Fibroblast of lung (primary cell): ENCODE results near the gene DNAJB6. TPM values are rescaled to one million over a fixed set of nuclear protein-coding genes. Genes with fewer than 3 reads are reported as not detected.

Experiments used
- DNase-seq, 2 donors: peaks; one replicate each; pipeline versions ENCODE4 v3.0.0 to v3.0.0-alpha.2; 2010; ENCODE audit warnings: low read depth in 2 of 2
- H2AFZ ChIP-seq: 2 replicates; pipeline ENCODE4 v1.5.1; 2012; ENCODE audit warnings: low read length, control low read depth, inconsistent platforms
- H3K27ac ChIP-seq: 2 replicates; pipeline ENCODE4 v1.5.1; 2011; ENCODE audit warnings: low read length, control low read depth; ENCODE audit not compliant: insufficient read depth
- H3K27me3 ChIP-seq: 2 replicates; pipeline ENCODE4 v1.5.1; 2011; ENCODE audit warnings: mild to moderate bottlenecking, low read length; ENCODE audit not compliant: control insufficient read depth, insufficient read depth
- H3K36me3 ChIP-seq: 2 replicates; pipeline ENCODE4 v1.5.1; 2011; ENCODE audit warnings: low read length; ENCODE audit not compliant: control insufficient read depth, insufficient read depth
- H3K4me1 ChIP-seq: 2 replicates; pipeline ENCODE4 v1.5.1; 2011; ENCODE audit warnings: low read length; ENCODE audit not compliant: control insufficient read depth, insufficient read depth; ENCODE audit errors: extremely low read depth
- H3K4me2 ChIP-seq: 2 replicates; pipeline ENCODE4 v1.5.1; 2011; ENCODE audit warnings: low read length, control low read depth; ENCODE audit not compliant: insufficient read depth; ENCODE audit errors: extremely low read depth
- H3K4me3 ChIP-seq, 4 experiments: fragments of 200-600 bp in 1 of 4; sonication (generic) in 1 of 4; replicated peaks in 1 of 4; 2 replicates each; pipeline ENCODE4 v1.5.1; 2011 to 2016; ENCODE audit warnings: low read length in 4 of 4, low read depth in 3 of 4, mild to moderate bottlenecking in 3 of 4, control low read depth in 2 of 4, inconsistent platforms in 1 of 4, mixed read lengths in 1 of 4; ENCODE audit not compliant: insufficient read depth in 1 of 4; ENCODE audit errors: control extremely low read depth in 1 of 4
- H3K79me2 ChIP-seq: 2 replicates; pipeline ENCODE4 v1.5.1; 2012; ENCODE audit warnings: mild to moderate bottlenecking, low read length, inconsistent platforms; ENCODE audit not compliant: control insufficient read depth, insufficient read depth
- H3K9ac ChIP-seq: 2 replicates; pipeline ENCODE4 v1.5.1; 2011; ENCODE audit warnings: mild to moderate bottlenecking, low read length, control low read depth; ENCODE audit not compliant: insufficient read depth
- H3K9me3 ChIP-seq: 2 replicates; pipeline ENCODE4 v1.5.1; 2012; ENCODE audit warnings: low read depth, low read length; ENCODE audit not compliant: control insufficient read depth, insufficient read depth
- H4K20me1 ChIP-seq: 2 replicates; pipeline ENCODE4 v1.5.1; 2011; ENCODE audit warnings: low read length; ENCODE audit not compliant: control insufficient read depth, insufficient read depth; ENCODE audit errors: extremely low read depth
- EZH2 ChIP-seq: IDR thresholded peaks from 2 replicates; pipeline ENCODE4 v1.5.1; 2012; ENCODE audit warnings: low read length, control low read depth, mild to moderate bottlenecking; ENCODE audit errors: missing control alignments
- polyA plus RNA-seq, 2 donors: library from polyadenylated mRNA; depleted of rRNA in 1 of 2; stranded (reverse) in 1 of 2; unstranded in 1 of 2; fragments of >200 nt; gene quantifications; 2 replicates each; pipeline ENCODE4 v1.2.1, GENCODE V29; 2011 to 2012; ENCODE audit warnings: missing spikeins in 1 of 2
- total RNA-seq: library from RNA; depleted of rRNA; stranded (reverse); fragments of >200 nt; gene quantifications from 2 replicates; pipeline ENCODE4 v1.2.1, GENCODE V29; 2014
- TF ChIP-seq, protein P1 (sequence below), 2 donors: IDR thresholded peaks in 1 of 2; conservative IDR thresholded peaks in 1 of 2; 1 replicate in 1 of 2; 2 replicates in 1 of 2; pipeline ENCODE4 v1.5.1; 2011 to 2012; ENCODE audit warnings: low read length in 2 of 2, control low read depth in 1 of 2, inconsistent platforms in 1 of 2, low read depth in 1 of 2, mild to moderate bottlenecking in 1 of 2

DNAJB6 gene
- total and polyA plus RNA-seq, 2 donors (not counting 1 experiment from before 2014, with no cell fraction given), result 86.2 to 117 TPM

DNA sequence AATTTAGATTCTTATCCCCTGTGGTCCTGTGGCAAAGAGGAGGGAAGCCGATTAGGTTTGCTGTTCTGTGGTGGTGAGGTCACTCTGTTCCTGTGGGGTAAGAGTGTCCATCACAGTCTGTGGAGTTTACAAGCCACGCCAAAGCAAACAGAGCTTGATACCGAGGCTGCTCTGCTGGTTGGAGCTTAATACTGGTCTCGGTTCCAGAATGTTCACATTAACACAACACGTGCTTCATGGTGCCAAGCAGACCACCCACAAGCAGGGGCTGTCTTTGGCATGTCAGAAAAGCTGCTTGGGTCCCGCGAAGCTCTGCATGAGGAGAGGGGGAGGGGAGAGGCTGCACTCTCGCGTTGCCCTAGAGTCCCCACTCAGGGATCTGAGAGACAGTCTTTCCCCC, 47.5 kb downstream of the DNAJB6 start:
- no peak overlapping the region for H3K4me2 ChIP-seq
- H3K4me3 ChIP-seq, result no peak overlapping the region
- no peak overlapping the region for H2AFZ ChIP-seq
- H3K79me2 ChIP-seq, result peaks cover 16% of the 10 kb centered on the region
- no peak overlapping the region for H3K9ac ChIP-seq
- H4K20me1 ChIP-seq, result no peaks in the 10 kb centered on the region
- TF ChIP-seq, protein P1, sequence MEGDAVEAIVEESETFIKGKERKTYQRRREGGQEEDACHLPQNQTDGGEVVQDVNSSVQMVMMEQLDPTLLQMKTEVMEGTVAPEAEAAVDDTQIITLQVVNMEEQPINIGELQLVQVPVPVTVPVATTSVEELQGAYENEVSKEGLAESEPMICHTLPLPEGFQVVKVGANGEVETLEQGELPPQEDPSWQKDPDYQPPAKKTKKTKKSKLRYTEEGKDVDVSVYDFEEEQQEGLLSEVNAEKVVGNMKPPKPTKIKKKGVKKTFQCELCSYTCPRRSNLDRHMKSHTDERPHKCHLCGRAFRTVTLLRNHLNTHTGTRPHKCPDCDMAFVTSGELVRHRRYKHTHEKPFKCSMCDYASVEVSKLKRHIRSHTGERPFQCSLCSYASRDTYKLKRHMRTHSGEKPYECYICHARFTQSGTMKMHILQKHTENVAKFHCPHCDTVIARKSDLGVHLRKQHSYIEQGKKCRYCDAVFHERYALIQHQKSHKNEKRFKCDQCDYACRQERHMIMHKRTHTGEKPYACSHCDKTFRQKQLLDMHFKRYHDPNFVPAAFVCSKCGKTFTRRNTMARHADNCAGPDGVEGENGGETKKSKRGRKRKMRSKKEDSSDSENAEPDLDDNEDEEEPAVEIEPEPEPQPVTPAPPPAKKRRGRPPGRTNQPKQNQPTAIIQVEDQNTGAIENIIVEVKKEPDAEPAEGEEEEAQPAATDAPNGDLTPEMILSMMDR (conservative IDR thresholded peaks at IDR 0.05 in 1 of 2, IDR thresholded peaks at IDR 0.05 in 1 of 2; ENCODE audit: low read depth in 1 of 2, low read length in 2 of 2), result no peak
- no peak for TF ChIP-seq EZH2
- peak; percentile 43 to 59 for DNase-seq
- H3K27ac ChIP-seq, result no peak overlapping the region
- H3K27me3 ChIP-seq, result no peaks in the 10 kb centered on the region
- H3K4me1 ChIP-seq, result peaks cover 3% of the 10 kb centered on the region
- H3K9me3 ChIP-seq, result no peaks in the 10 kb centered on the region
- H3K36me3 ChIP-seq, result peaks cover 9% of the 10 kb centered on the region

DNA sequence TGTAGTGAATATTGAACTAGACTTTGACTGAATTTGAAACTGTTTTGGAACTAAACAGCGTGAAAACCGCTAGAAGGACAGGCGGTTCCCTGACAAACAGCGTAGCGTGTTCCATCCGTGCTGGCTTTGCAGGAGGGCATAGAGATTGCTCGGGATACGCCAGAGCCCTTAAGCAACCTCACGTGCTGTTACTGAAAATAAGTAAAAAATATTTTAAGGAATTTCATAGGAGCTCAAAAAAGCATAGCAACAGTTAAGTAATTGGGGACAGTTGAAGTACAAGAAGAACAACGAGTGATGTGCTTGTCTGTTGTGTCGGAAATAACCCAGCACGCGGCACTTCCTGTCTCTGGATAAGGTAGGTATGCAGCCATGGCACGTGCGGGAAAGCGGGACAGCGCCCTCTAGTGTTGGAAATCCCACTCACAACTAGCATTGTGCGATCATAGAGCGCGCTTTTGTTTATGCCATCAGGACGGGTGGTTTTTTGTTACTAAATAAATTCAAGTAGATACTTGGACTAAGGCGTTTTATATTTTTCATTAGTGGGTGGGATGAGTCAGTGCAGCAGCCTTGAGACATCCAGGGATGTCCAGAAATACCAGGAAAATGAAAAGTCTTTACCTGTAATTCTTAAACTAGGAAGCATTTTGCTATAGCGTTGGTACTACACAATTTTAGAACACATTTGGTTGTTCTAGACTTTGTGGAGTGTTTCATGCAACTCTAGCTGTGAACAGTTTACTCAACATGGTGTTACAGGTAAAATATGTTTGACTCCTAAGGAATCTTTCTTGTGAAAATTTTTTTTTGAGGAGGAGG, 50.4 kb downstream of the DNAJB6 start:
- Histone ChIP-seq H3K36me3 (peaks cover 22% of the 10 kb centered on the region), H3K27ac (peak overlapping the region; percentile 22)

DNA sequence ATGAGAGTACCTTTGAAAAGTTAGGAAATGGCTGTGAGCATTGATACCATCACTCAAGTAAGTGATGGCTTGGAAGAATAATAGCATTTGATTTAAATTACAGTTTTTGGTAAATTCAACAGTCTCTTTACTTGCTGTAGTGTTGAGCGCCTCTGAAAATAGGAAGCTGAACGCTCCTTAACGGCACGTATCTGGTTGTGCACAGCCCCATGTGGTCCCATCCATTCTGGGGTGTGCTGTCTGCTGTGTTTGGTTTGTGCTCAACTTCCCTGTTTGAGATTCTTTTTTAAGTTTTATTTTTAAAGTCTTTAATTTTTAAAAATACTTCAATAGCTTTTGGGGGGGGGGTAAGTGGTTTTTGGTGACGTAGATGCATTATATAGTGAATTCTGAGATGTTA, 51.5 kb downstream of the DNAJB6 start:
- H3K79me2 ChIP-seq, result peaks cover 9% of the 10 kb centered on the region
- H3K27me3 ChIP-seq, result no peaks in the 10 kb centered on the region
- no peak overlapping the region for H3K4me2 ChIP-seq
- no peak overlapping the region for H3K9ac ChIP-seq
- H3K36me3 ChIP-seq, result peaks cover 20% of the 10 kb centered on the region
- H3K27ac ChIP-seq, result no peak overlapping the region
- H3K4me3 ChIP-seq, result no peak overlapping the region
- DNase-seq, result no peak
- no peaks in the 10 kb centered on the region for H4K20me1 ChIP-seq
- peaks cover 3% of the 10 kb centered on the region for H3K4me1 ChIP-seq
- H3K9me3 ChIP-seq, result no peaks in the 10 kb centered on the region
- TF ChIP-seq, protein P1 (conservative IDR thresholded peaks at IDR 0.05 in 1 of 2, IDR thresholded peaks at IDR 0.05 in 1 of 2; ENCODE audit: low read depth in 1 of 2, low read length in 2 of 2), result no peak
- TF ChIP-seq EZH2, result no peak
- H2AFZ ChIP-seq, result no peak overlapping the region

More for the DNA sequence above, 50.4 kb downstream of the DNAJB6 start:
- peak; percentile 76 to 84 for DNase-seq
- H4K20me1 ChIP-seq, result no peaks in the 10 kb centered on the region
- peaks cover 3% of the 10 kb centered on the region for H3K4me1 ChIP-seq
- H3K9me3 ChIP-seq, result no peaks in the 10 kb centered on the region
- no peak for TF ChIP-seq EZH2
- TF ChIP-seq, protein P1 (conservative IDR thresholded peaks at IDR 0.05 in 1 of 2, IDR thresholded peaks at IDR 0.05 in 1 of 2; ENCODE audit: low read depth in 1 of 2, low read length in 2 of 2), result peak; percentile 84 to 86
- no peak overlapping the region for H2AFZ ChIP-seq
- no peak overlapping the region for H3K4me3 ChIP-seq
- no peak overlapping the region for H3K4me2 ChIP-seq
- no peaks in the 10 kb centered on the region for H3K27me3 ChIP-seq
- H3K79me2 ChIP-seq, result peaks cover 6% of the 10 kb centered on the region
- H3K9ac ChIP-seq, result no peak overlapping the region
